Measurements from ENCODE around the gene CHRND.

Gene CHRND

DNA sequence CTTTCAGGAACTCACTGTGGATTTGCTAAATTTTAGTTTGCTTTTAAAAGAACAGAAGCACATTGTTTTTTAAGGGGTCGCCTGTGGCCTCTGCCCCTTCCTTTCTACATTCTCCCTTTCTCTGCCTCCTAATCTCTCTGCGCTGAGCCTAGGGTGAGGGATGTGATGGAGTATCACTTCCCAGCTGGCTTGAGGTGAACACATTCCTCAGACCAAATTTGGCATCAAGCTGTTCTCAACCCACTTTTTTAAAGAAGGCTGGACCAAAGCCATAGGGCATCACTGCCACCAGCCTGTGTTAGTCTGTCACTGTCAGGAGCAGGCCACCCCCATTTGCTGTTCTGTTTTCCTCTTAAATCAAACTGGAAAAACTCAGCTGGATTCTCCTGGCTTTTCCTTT lies 51.9 kb downstream of the CHRND start:
- no peak for FAIRE-seq

DNA sequence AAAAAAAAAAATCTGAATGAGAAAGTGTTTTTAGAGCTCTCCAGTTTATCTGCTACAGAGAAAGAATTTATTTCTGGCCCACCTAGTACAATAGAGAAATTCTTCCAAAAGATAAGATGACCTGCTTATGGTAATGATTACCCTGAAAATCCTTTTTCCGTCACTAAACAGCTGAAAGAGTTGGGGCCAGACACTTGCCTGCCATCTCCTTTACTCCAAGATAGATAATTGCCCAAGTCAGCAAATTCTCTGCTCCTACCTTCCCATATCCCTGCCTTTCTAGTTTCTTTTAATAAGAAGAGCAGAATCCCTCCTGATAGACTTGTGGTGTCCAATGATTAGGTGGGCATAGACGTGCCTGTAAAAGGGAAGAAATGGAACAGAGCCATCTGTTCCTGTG lies 52.7 kb downstream of the CHRND start:
- no peak for FAIRE-seq

DNA sequence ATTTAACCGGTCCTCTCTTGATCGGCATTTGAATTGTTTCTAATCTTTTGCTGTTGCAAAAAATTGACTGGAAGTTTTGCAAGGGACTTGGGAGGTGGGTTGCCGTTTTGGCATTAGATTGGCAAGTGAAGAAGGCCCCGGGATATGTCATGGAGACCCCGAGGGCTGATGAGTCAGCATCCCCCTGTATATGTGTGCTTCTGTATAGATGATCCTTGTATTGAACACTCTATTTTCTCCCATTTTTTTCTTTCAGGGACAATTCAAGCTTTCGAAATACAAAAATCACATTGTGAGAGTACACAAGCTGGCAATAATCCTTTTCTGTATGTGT lies 54.7 kb downstream of the CHRND start:
- no peak for FAIRE-seq

DNA sequence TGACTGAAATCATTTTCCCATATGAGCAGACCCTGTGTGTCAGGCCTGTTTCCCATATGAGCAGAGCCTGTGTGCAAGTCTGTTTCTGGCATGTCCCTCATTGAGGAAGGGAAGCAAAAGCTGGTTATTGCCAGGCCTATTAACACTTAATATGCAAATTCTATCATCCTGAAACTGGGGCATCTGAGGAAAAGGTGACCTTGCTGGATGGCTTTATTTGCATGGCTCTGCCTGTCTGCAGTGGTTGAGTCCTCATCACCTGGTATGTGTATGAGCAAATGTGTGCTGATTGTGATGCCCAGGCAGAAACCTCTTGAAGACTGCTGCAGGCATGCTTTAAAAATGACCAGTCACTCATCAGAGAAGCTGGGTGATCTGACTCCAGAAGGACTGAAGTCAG lies 55.8 kb downstream of the CHRND start:
- FAIRE-seq, result no peak

DNA sequence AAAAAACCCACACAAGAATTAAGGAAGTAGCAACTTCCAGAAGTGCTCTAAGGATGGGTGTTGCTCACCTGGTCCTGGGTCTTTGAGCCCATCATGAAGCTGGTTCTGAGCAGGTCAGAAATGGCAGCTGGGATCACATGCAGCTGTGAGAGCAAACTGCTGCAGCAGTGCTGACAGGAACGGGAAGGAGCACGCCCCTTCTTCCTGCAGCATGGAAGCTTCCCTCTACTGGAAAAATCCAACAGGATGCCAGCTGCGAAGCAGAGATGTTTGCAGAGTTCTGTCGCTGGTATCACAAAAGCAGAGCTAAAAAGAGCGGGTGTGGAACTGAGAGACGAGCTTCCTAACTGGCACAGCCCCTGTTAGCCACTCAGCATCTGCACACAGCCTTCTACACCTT lies 58.3 kb downstream of the CHRND start:
- FAIRE-seq, result no peak
